Measurements from ENCODE around the gene SLU7. TPM values are rescaled to one million over a fixed set of nuclear protein-coding genes. Genes with fewer than 3 reads are reported as not detected.

The SLU7 gene
- polyA plus RNA-seq, 4 donors = 62.4 to 75.1 (median 67.9) TPM

DNA sequence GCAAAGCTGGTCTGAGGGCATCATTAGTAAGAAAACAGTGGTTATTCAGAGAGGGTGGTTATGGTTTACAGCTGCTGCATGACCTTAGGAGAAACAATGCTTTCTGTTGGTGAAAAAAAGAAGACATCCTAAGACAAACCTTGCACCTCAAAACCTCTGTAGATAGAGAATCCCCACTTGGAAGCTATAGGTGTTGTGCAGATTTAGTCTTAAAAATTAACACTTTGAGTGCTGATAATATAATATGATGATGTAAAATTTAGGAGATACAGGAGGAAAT, 1.4 kb upstream of the SLU7 start:
- DNase-seq (ENCODE audit: low read depth in 4 of 4, low spot score in 2 of 4) = no peak

DNA sequence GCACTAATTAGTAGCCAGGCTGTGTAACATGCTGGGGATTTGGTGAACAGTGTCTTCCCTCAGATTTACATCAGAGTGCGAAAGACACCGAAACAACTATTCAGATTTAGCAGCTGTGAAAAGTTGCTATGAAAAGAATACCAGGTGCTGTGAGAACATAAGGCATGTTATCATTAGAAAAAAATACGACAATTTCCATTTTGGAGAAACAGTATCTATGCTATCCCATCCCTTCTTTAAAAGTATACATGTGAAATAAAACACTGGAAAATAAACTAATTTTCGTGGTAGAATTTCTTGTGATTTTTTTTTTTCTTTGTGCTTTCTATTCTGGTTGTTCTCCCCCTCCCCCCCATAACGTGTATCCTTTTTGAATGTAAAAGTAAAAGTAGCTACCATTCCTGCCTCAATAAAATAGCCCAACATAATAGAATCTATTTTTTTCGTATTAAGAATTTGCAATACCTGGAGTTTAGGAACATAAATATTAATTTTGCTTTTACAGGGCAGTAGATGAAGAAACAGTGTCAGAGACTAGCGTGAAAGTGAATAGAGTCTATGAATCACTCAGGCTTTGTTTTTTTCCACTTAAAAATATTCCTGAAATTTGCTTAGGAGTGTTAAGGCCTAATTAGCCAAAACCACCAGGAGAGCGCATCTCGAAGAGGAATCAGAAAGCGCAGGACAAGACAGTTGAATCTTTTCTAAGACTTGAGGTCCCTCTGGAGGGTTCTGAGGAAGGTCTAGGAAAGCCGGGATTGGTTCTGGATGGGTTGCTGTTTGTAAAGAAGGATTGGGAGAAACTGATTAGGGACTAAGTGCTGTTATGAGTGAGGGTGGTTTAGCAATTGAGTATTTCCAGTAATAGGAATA, 813 bp upstream of the SLU7 start:
- no peak for DNase-seq (ENCODE audit: low read depth in 4 of 4, low spot score in 2 of 4)

DNA sequence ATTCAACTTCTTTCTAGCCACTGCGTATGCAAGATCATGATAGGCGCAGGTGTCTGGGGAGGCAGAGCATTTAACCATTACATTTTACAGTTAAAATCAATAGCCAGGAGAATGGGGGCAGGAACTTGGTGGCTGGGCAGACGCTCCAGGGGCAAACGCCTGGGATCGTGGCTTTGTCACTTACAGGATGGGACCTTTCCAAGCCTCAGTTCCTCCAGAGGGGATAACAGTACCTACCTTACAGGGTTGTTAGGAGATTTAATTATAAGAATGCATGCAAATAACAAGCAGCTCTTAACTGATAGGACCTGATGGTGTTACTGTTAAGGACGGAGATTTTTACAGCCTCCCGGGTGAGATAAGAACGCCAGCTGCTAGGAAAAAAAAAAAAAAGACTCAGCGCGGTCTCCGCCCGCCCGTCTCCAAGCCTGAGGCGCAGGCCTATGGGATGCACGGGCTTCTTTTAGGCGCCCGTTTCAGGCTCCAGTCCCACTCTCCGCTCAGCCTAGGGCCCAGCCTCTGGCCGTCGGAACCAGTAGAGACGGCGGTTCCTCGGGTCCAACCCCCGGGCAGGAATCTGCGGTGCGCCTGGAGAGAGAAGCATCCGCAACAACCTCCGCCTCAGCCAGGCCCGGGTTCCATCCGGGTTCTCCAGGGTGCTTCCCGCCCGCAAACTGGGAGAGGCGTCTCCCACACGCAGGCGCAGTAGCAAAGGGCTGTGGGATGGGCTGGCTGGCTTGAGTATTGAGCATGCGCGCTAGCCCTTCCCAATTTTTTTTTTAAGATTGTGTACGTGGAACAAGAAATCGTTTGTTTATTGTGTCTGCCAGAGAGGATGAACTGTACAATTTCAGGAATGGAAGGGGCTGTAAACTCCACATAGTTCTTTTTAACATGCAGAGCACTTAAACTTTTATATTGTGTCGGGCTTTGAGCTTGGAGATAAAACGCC, 19.2 kb downstream of the SLU7 start, which contains the start of gene FAM200C:
Gene FAM200C (minus strand): TSS at position 653 of the 952 bp plus-strand sequence. CDS start 4,564 bp downstream, outside the sequence.
- DNase-seq (ENCODE audit: low read depth in 4 of 4, low spot score in 2 of 4) = peak; percentile 88 to 93 (median 91)

DNA sequence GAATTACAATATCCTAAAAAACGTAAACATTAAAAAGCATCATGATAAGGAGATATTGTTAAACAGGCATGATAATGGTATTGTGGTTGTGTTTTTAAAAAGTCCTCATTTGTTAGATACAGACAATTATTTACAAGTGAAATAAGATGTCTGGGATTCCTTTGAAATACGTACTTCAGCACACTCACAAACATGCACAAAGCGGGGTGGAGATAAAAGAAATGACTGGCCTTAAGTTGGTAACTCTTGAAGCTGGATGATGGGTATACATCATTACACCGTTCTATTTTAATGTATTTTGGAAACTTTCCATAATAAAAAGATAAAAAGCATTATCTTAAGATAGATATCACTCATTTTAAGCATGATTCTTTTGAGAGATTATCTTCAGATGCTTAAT, 20.1 kb downstream of the SLU7 start:
- no peak for DNase-seq (ENCODE audit: low read depth in 4 of 4, low spot score in 2 of 4)

DNA sequence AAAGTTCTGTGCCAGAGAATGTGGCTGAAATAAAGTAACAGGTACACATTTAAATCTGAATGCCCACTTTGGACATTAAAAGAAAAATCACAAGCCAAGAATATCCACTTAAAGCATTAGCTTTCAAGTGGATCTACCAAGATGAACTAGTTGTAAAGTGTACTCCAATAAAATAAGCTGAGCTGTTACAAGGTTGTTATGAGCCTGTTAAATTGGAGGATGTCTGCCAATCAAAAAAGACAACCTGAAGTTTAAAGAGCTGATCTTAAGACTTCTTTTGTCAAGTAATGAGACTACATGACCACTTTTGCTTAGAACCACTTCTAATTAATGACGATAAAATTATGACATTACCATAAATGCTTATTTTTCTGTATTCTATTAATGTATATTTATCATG, 21.4 kb downstream of the SLU7 start:
- no peak for DNase-seq (ENCODE audit: low read depth in 4 of 4, low spot score in 2 of 4)

DNA sequence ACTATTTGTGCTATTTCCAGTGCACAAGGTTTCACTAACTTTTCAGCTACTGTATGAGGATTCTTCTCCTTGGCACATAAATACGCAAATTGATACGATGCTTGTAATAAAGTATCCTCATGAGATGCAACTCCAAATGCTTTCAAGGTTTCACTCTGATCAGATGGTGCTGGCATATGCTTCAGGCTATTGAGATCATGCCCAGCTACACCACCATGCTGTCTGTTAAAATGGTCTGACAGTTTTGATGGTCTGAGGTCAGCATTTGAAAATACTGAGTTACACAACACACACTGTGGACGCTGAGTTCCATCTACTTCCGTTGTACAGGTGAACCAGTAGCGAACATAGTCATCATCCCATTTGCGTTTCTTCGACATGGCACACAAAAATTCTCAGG, 23.8 kb downstream of the SLU7 start:
- no peak for DNase-seq (ENCODE audit: low read depth in 4 of 4, low spot score in 2 of 4)

DNA sequence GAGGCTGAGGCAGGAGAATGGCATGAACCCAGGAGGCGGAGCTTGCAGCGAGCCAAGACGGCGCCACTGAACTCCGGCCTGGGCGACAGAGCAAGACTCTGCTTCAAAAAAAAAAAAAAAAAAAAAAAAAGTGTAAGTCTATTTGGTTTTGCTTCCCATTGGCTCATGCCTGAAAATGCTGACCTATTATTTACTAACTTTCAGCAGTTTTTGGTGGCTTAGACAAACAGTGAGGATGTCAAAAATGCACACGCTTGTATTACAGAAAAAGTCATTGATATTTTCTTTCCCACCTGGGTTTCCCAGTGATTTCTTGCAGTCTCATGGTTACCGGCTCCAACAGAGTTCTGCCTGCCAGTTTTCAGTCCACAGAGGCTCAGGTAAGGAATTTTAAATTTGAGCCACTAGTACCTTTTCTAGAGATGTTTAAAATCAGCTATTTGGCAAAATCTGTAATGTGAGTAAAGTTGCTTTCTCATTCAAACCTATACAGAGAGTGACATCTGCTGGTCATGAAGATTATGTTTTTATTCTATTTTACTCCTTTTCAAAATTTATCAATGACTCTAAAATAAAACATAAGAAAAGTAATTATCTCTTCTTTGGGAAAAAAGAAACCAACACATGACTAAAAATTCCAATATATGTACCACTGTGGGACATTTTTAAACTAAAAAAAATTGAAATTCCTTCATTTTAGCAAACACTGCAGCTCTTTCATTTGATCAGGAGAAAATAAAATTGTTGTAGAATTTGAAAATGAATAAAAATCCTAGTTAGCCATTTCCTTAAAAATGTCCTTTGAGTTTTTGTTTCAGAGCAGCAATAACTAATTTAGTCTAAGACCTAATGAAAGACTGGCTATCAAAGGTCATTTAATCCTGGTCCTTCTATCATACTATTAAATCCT, 27.8 kb downstream of the SLU7 start:
- no peak for DNase-seq (ENCODE audit: low read depth in 4 of 4, low spot score in 2 of 4)

DNA sequence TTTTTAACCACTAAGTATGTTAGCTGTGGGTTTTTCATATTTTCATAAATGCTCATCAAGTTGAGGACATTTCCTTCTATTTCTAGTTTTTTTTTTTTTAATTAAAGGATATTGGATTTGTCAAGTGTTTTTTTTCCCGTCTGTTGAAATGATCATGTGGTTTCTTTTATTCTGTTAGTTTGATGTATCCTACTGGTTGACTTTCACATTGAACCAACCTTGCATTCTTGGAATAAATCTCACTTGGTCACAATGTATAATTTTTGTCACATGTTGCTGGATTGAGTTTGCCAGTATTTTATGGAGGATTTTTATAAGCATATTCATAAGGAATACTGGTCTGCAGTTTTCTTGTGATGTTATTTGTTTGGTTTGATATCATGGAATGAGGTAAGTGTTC, 31.4 kb downstream of the SLU7 start:
- DNase-seq (ENCODE audit: low read depth in 4 of 4, low spot score in 2 of 4) = no peak

DNA sequence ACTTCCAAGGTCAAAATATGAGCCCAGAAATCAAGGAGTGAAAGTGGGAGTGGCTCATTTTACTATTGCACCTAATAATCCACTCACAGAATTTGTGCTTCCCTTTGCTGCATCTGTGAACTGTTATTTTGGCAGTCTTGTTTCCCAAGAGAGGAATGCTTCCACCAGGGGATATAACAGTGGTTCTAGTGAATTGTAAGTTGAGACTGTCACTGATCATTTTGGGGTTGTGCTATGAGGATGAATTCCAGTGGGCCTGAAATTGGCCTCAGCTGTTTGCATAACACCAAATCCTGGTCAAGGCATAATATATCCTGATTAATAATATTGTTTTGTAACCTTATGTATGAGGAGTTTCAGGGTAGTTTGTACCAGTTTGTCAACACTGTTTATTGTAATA, 33.4 kb downstream of the SLU7 start:
- DNase-seq (ENCODE audit: low read depth in 4 of 4, low spot score in 2 of 4) = no peak

DNA sequence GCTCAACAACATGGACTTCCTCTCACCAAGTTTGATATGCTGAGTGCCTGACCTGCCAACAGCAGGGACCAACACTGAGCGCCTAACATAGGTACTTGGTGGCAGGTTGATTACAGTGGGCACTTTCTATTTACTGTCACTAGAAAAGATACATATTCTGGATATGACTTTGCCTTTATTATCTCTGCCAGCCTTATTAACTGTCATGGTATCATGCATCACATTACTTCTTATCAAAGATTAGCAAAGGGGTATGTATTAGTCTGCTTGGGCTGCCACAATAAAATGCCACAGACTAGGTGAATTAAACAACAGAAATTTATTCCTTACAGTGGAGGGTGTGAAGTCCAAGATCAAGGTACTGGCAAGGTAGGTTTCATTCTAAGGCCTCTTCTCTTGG, 34.2 kb downstream of the SLU7 start:
- no peak for DNase-seq (ENCODE audit: low read depth in 4 of 4, low spot score in 2 of 4)

DNA sequence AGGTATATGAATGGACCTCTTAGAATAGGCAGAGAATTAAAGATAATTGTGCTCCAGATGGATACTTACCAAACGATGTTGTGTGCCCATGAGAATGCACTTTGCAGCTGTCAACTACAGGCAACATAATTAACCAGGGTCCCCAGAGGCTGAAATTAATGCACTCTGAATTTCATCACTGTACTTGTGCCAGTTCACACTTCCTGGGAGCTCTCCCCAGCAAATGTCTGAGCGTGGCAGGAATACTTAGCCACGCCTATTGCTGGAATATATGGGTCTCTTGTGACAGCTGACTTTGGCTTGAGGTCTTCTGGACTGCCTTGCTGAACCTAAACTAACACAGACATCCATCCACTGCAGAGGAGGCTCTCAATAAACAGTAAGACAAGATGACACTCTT, 36.5 kb downstream of the SLU7 start:
- DNase-seq (ENCODE audit: low read depth in 4 of 4, low spot score in 2 of 4) = no peak

DNA sequence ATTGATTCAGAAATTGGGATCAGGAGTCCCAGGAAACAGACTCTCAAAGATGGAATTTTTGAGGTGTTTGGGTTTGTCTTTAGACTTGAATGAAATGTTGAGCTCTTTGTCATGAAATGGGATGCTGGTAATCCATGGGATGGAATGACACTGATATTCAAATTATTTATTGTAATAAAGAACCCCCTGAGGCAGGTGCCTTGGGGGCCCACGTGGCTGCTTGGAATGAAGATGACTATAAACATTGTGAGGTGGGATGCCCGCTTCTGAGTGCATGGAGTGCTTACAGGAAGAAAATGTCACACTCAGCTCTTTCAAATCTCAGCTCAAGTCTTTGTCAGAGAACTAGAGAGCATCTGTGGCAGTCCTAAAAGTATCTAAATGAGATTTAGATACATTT, 38.8 kb downstream of the SLU7 start:
- no peak for DNase-seq (ENCODE audit: low read depth in 4 of 4, low spot score in 2 of 4)

DNA sequence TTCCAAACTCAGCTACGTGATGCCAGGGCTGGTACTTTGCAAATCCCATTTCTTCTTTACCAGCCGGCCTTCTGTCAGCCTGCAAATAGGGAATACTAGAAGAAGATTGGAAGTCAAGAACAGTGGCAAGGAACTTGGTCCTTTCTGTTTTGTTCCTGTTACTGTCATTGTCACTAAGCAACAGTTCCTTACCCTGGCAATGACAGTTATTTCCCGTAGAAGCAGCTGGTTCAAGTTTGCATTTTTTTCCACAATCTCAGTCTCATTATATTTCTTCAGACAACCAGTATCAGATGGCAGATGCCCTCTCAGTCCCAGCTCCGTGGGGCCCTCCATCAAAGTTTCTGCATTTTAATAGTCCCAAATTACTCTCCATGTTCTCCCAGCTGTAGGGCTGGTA, 39.4 kb downstream of the SLU7 start:
- no peak for DNase-seq (ENCODE audit: low read depth in 4 of 4, low spot score in 2 of 4)

DNA sequence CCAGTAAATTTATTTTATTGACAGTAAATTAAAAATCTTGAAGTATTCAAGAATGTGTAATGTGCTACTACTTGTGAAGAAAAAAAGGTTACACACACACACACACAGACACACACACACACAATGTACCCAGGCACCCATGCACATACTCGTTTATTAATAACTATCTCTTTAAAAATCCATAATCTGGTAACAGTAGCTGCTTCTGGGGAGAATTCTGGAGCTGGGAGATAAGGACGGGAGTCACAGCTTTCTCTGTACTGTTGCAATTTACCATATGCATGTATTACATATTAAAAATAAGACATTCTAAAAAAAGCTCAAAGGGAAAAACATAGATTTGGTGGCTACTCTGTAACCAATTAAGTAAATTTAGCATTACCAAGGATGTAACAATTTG, 40.6 kb downstream of the SLU7 start:
- no peak for DNase-seq (ENCODE audit: low read depth in 4 of 4, low spot score in 2 of 4)

DNA sequence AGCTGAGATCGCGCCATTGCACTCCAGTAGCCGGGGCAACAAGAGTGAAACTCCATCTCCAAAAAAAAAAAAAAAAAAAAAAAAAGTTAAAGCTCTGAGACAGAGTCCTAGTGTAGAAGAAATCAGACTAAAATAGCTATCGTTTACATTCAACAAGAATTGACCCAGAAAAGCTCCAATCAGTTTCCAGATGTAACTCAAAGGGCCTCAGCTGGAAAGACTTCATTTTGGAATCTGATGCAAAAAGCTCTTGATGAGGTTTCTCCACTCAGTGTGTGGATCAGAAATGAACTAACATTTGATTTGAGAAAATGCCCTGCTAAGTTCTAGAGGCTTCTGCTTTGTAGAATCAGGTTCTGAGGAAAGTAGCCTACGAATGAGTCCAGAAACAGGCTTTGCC, 41.2 kb downstream of the SLU7 start:
- no peak for DNase-seq (ENCODE audit: low read depth in 4 of 4, low spot score in 2 of 4)

DNA sequence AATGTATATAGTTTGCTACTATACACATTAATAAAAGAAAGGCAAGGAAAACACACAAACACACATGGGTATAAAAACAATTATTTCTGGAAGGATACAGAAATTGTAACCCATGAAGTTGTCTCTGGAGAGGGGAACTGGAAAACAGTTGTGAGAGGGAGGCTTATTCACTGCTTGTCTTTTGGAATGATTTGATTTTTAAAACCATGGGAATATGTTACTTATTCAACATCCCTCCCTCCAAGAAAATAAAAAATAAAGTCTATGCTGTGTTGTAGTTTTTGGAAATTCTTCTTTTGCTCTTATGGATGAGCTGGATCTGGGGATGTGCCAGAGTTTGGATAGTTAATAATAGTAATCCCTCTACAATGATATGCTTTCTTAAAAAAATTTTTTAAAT, 42.5 kb downstream of the SLU7 start:
- DNase-seq (ENCODE audit: low read depth in 4 of 4, low spot score in 2 of 4) = no peak

DNA sequence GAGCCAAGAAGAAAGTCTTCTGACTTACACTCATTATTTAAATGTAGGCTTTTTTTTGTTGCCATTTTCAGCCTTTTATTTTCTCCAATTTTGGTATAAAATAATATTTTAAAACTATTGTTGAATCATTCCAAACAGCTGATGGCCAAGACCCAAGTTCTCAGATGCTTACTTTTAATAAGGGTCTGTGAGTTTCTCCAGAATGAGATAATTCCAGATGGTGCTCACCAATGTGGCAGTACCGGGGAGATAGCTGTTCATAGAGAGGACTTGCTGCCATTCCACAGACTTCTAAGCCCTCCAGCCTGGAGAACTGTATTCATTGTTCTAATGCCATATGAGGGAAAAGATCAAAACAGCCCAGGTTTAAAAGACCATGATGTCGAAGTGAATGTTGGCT, 43.2 kb downstream of the SLU7 start:
- no peak for DNase-seq (ENCODE audit: low read depth in 4 of 4, low spot score in 2 of 4)

DNA sequence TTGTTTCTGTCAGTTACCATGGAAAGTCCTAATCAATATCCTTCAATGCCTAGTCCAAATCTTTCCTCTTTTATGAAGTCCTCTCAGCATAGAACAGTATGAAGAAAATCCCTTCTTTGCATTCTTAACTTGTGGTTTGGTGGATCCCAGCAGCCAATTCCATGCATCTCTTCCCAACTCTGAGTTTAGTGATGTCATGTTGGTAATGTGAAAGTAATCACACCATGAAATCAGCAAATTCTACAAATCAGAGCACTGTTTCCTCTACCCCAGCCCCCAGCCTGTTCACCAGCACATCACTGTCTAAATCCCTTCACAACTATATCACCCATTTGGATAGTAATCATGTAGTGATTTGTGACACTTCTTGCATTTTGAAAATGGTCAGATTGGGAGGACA, 43.7 kb downstream of the SLU7 start:
- no peak for DNase-seq (ENCODE audit: low read depth in 4 of 4, low spot score in 2 of 4)

DNA sequence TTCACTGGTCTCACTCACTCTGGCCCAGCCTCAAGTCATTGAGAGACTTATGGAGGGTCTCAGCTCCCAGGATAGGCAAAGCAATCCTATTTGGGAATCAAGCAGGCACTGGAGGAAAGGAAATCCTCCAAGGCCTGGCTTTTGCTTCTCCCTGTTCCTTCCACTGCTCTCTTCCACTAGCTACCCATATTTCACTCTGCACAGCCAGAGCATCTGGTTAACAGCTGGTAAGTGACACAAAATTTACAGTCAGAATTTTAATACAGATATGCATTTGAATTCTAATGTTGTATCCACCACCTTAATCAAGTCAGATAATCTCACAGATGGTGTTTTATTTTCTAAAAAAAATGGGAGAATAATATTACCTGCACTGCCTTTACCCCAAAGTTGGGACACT, 47.6 kb downstream of the SLU7 start:
- DNase-seq (ENCODE audit: low read depth in 4 of 4, low spot score in 2 of 4) = no peak

DNA sequence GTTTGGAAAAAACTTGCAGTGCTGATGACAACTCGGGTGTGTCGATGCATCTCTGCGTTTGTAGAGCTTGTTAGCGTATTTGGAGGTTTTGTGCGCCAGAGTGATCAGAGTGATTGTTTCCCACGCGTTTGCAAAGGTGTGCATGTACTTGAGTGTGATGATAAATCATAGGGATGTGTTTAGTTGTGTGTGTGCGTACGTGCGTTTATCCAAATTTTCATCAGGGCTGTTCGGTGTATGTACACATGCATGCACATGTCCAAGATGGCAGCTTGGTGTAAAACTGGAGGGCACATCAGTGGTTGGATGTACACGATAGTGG, 48.2 kb downstream of the SLU7 start:
- DNase-seq (ENCODE audit: low read depth in 4 of 4, low spot score in 2 of 4) = no peak
